ENCODE measurements around the gene HSD3B1.

Gene HSD3B1

DNA sequence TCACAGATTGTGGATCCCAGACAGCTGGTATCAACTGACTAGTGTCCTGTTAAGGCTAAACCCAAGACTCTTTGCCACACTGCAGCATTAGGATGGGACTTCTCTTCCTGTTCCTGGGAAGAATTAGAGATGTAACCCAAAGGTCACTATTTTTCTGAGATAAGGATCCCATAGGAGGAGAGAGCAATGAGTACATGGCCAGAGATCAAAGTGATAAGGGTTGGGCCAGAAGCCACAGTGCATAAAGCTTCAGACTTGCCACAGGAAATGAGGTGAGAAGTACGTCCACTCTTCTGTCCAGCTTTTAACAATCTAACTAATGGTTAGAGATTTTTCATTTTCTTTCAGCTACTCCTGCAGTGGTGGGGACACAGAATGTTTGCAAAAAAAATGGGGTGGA, at the start of gene HSD3B1:
HSD3B1 (plus strand) TSS at position 270 of the 400 bp plus-strand sequence. CDS start 267 bp downstream, outside the sequence.
- ATAC-seq (replicated peaks) (no peak), DNase-seq (no peak)
- H3K9me3 Mint-ChIP-seq = peaks cover 0 to 3% of the 10 kb centered on the region in 2 donors
- H3K27me3 Mint-ChIP-seq = peaks cover 0 to 4% of the 10 kb centered on the region in 2 donors
- H3K4me3 Mint-ChIP-seq = no peak within 1 kb of the TSS
- no peak within 1 kb of the TSS for H3K27ac Mint-ChIP-seq
- H3K36me3 Mint-ChIP-seq = no peaks in the 10 kb centered on the region
- H3K4me1 Mint-ChIP-seq = no peaks in the 10 kb centered on the region

DNA sequence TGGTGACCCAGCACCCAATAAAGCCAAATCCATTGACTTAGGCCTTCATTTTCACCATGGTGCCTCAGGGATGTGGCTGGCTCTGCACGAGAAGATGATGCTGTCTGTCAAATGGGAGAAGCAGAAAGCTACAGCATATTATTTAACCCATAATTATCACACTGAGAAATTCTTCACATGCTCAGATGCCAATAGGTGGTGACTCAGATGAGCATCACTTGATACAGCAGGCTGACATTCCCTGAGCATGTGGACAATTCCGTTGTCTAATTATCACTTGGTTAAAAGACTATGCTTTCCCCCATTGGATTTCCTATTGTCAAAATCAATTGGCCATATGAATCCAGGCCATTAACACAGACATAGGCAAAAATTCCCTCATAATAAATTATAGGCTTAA, 44.0 kb upstream of the HSD3B1 start:
- H3K27ac Mint-ChIP-seq = no peak overlapping the region
- peaks cover 0 to 2% of the 10 kb centered on the region in 2 donors for H3K9me3 Mint-ChIP-seq
- H3K4me3 Mint-ChIP-seq = no peak overlapping the region
- no peak for ATAC-seq (replicated peaks)
- DNase-seq = no peak
- peaks cover 0 to 7% of the 10 kb centered on the region in 2 donors for H3K27me3 Mint-ChIP-seq
- no peaks in the 10 kb centered on the region for H3K4me1 Mint-ChIP-seq
- no peaks in the 10 kb centered on the region for H3K36me3 Mint-ChIP-seq

DNA sequence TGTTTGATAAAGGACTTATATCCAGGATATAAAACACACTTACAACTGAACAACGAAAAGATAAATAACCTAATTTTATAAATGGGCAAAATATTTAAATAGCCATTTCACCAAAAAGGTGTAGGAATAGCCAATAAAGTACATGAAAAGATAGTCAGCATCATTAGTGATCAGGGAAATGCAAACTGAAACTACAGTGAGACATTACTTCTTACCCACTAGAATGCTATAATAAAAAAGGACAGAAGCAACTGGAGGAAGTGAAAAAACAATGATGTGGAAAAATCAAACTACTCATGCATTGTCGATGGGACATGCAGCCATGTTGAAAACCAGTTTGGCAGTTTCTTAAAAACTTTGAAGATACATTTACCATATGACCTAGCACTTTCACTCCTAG, 43.4 kb upstream of the HSD3B1 start:
- H3K4me3 Mint-ChIP-seq = no peak overlapping the region
- no peaks in the 10 kb centered on the region for H3K4me1 Mint-ChIP-seq
- DNase-seq (no peak), ATAC-seq (replicated peaks) (peak; percentile 39 to 53)
- H3K36me3 Mint-ChIP-seq = no peaks in the 10 kb centered on the region
- H3K27ac Mint-ChIP-seq = no peak overlapping the region
- H3K9me3 Mint-ChIP-seq = peaks cover 0 to 2% of the 10 kb centered on the region in 2 donors
- peaks cover 0 to 4% of the 10 kb centered on the region in 2 donors for H3K27me3 Mint-ChIP-seq

DNA sequence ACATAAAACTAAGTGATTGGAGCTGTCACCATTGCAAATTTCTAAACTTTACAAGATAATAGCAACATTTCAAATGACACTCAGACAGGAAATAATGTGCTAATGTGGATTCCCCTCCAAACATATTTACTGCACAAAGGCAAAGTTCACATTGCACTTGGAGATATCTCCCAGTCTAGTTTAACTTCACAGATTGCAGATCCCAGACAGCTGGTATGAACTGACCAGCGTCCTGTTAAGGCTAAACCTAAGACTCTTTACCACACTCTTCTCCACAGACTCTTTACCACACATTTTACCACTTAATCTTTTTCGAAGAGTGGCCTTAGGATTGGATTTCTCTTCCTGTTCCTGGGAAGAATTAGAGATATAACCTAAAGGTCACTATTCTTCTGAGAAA, 40.6 kb upstream of the HSD3B1 start:
- Mint-ChIP-seq H3K4me1 (no peaks in the 10 kb centered on the region), H3K36me3 (no peaks in the 10 kb centered on the region), H3K27ac (no peak overlapping the region), H3K4me3 (no peak overlapping the region), H3K27me3 (peaks cover 4 to 10% of the 10 kb centered on the region in 2 donors), H3K9me3 (no peaks in the 10 kb centered on the region)
- no peak for DNase-seq
- ATAC-seq (replicated peaks) = no peak

DNA sequence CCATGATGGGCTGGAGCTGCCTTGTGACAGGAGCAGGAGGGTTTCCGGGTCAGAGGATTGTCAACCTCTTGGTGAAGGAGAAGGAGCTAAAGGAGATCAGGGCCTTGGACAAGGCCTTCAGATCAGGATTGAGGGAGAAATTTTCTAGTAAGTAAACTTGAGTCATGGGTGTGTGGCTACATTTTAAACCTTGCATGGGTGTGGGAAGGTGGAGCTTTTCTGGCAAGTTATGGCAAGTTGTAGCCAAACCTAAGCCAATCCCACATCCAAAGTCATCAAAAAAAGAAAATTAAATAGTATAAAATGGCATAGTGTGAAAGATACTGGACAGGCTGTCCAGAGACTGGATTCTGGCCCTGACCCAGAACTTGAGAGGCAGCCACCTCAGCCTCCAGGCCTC, 39.8 kb upstream of the HSD3B1 start:
- H3K4me1 Mint-ChIP-seq = no peaks in the 10 kb centered on the region
- no peak overlapping the region for H3K4me3 Mint-ChIP-seq
- no peaks in the 10 kb centered on the region for H3K9me3 Mint-ChIP-seq
- ATAC-seq (replicated peaks) (no peak), DNase-seq (no peak)
- H3K27me3 Mint-ChIP-seq = peaks cover 4 to 13% of the 10 kb centered on the region in 2 donors
- no peaks in the 10 kb centered on the region for H3K36me3 Mint-ChIP-seq
- H3K27ac Mint-ChIP-seq = no peak overlapping the region

DNA sequence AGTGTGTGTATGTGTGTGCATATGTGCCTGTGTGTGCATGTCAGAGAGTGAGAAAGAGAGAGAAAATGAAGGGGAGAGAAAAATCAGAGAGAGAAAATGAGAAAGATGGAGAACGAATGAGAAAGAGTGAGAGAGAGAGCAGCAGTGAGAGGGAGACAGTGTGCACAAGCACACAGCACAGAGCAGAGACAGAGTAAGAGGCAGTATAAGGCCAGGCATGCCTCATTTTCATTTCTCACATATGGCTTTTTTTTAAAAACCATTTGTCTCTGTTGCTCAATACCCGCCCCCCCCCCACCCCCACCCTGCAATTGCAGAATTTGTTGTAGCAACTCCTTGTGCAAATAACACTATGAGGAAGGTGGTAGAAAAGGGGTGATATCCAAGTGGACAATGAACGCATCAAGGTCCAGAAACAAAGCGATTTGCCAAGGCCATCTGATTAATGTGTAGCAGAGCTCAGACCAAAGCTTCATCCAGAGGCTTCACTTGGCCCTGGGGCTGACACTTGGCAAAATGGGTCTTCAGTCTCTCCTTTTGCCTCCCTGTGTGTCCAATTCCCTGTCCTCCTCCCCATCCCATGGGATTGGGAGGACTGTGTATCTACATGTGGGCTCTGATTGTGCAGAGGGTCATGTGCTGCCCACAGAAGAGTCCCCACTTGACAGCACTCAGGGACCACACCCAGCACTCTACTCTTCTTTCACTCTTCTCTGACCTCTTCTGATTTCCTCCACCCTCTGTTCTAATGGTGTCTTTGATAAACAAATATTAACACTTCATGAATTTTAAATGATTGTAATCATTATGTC, 38.9 kb upstream of the HSD3B1 start:
- ATAC-seq (replicated peaks) (no peak), DNase-seq (no peak)
- Mint-ChIP-seq H3K27ac (no peak overlapping the region), H3K27me3 (peaks cover 4 to 14% of the 10 kb centered on the region in 2 donors), H3K9me3 (no peaks in the 10 kb centered on the region), H3K36me3 (no peaks in the 10 kb centered on the region), H3K4me1 (no peaks in the 10 kb centered on the region), H3K4me3 (no peak overlapping the region)

DNA sequence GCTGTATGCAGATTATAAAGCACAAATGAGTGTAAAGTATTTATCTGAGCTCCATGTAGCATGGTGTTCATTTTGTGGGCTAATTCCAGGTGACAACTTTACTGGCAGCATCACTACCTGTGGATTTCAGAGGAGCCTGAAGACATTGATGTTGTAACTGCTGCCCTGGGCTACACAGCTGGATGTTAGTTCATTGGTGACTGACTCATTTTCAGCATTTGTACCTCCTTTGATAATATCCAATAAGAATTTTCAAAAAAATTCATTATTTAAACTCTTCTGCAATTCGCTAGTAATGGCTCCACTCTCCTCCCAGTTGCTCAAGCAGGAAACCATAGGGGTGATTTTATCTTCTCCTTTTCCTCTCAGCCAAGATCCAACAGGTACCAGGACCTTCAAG, 37.3 kb upstream of the HSD3B1 start:
- peaks cover 4 to 14% of the 10 kb centered on the region in 2 donors for H3K27me3 Mint-ChIP-seq
- no peak overlapping the region for H3K27ac Mint-ChIP-seq

DNA sequence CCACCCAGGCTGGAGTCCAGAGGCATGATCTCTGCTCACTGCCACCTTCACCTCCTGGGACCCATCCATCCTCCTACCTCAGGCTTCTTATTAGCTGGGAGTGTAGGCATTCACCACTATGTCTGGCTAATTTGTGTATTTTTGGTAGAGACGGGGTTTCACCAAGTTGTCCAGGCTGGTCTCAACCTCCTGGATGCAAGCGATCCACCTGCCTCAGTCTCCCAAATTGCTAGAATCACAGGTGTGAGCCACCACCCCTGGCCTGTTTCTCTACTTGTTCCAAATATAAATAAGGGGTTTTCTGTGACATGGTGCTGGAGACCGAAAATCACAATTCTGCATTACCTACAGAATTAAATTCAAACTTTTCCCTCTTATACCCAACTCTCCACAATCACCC, 36.6 kb upstream of the HSD3B1 start:
- H3K27me3 Mint-ChIP-seq = peaks cover 4 to 14% of the 10 kb centered on the region in 2 donors

More for the DNA sequence above, 37.3 kb upstream of the HSD3B1 start:
- Mint-ChIP-seq H3K9me3 (no peaks in the 10 kb centered on the region), H3K4me1 (no peaks in the 10 kb centered on the region), H3K4me3 (no peak overlapping the region), H3K36me3 (no peaks in the 10 kb centered on the region)
- ATAC-seq (replicated peaks) = no peak
- DNase-seq = no peak

DNA sequence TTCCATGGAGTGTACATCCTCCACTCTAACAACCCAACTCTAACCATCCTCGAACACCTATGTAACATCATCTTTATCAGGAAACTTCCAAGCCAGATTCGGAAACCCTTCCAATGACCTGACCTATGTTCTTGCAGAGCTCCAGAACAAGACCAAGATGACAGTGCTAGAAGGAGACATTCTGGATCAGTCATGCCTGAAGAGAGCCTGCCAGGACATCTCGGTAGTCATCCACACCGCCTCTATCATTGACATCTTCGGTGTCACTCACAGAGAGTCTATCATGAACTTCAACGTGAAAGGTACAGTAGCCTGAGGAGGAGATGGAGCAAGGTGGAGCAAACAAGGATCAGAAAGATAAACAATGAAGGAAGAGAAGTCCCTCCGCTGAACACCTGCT, 36.1 kb upstream of the HSD3B1 start:
- ATAC-seq (replicated peaks) = no peak
- Mint-ChIP-seq H3K36me3 (no peaks in the 10 kb centered on the region), H3K4me1 (no peaks in the 10 kb centered on the region), H3K27ac (no peak overlapping the region), H3K4me3 (no peak overlapping the region), H3K27me3 (peaks cover 4 to 14% of the 10 kb centered on the region in 2 donors), H3K9me3 (no peaks in the 10 kb centered on the region)
- no peak for DNase-seq

More for the DNA sequence above, 36.6 kb upstream of the HSD3B1 start:
- no peak overlapping the region for H3K4me3 Mint-ChIP-seq
- H3K36me3 Mint-ChIP-seq = no peaks in the 10 kb centered on the region
- ATAC-seq (replicated peaks) (no peak), DNase-seq (no peak)
- H3K27ac Mint-ChIP-seq = no peak overlapping the region
- H3K4me1 Mint-ChIP-seq = no peaks in the 10 kb centered on the region
- H3K9me3 Mint-ChIP-seq = no peaks in the 10 kb centered on the region

DNA sequence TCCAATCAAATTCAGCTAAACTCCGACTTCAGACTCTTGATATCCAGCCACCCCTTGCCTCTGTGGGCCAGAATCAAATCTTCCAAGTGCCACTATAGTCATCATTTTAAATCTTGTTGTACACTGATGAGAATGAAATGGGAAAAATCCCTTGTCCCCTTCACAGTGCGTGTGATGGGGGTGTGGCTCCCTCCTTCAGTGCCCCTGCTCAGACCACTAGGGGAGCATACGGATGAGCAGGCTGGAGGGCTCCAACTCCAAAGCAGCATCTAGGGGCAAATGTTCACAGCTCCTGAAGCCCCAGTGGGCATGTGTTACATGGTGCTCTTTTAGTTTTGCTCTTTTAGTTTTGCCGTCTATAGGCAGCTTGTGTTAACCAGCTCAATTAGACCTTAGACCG, 35.4 kb upstream of the HSD3B1 start:
- Mint-ChIP-seq H3K36me3 (no peaks in the 10 kb centered on the region), H3K27ac (no peak overlapping the region), H3K9me3 (no peaks in the 10 kb centered on the region), H3K27me3 (peaks cover 4 to 14% of the 10 kb centered on the region in 2 donors), H3K4me1 (no peaks in the 10 kb centered on the region), H3K4me3 (no peak overlapping the region)
- DNase-seq (no peak), ATAC-seq (replicated peaks) (no peak)

DNA sequence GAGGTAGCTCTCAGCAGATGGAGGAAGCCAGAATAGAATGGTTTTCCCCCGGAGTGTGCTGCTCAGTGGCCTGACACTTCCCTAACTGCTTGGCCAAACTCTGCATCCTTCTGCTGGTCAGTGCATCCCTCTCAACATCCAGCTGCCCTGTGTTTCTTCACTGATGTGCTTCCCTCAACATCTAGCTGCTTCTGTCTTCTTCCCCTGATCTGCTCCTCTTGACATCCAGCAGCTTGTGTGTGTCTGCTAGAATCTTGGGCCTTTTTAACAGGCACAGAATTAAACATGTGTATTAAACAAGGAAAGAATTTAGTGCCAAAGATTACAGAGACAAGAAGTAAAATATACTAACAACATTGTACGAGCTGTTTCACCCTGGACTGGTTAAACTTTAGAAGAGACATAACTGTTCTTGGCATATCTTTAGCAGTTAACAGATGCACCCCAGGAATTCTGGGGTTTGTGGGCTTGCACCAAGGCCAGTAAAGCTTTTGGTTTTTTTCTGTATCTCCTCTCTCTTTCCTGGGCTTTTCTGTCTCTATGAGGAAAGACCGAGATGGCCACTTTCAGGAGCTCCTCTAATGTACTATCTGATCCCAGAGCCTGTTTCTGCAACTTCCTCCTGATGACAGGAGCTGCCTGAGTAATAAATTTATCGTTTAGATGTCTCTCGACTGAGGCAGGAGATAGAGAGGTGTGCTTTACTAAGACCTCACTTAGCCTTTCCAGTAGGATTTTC, 34.8 kb upstream of the HSD3B1 start:
- H3K9me3 Mint-ChIP-seq = no peaks in the 10 kb centered on the region
- no peak for ATAC-seq (replicated peaks)
- H3K36me3 Mint-ChIP-seq = no peaks in the 10 kb centered on the region
- H3K27ac Mint-ChIP-seq = no peak overlapping the region
- H3K4me3 Mint-ChIP-seq = no peak overlapping the region
- DNase-seq = no peak
- H3K4me1 Mint-ChIP-seq = no peaks in the 10 kb centered on the region
- peaks cover 4 to 14% of the 10 kb centered on the region in 2 donors for H3K27me3 Mint-ChIP-seq

DNA sequence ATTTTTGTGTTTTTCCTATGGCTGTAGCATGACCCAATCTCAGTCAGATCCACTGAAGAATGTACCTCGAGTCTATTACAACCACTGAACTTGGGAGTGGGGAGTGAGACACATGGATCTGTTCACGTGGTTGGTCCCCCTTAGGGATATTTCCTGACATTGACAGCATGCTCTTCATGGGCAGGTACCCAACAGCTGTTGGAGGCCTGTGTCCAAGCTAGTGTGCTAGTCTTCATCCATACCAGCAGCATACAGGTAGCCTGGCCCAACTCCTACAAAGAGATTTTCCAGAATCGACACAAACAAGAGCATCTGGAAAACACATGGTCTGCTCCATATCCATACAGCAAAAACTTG, 34.2 kb upstream of the HSD3B1 start:
- Mint-ChIP-seq H3K9me3 (no peaks in the 10 kb centered on the region), H3K4me1 (no peaks in the 10 kb centered on the region), H3K4me3 (no peak overlapping the region), H3K27me3 (peaks cover 4 to 14% of the 10 kb centered on the region in 2 donors), H3K27ac (no peak overlapping the region), H3K36me3 (no peaks in the 10 kb centered on the region)
- DNase-seq (no peak), ATAC-seq (replicated peaks) (no peak)

DNA sequence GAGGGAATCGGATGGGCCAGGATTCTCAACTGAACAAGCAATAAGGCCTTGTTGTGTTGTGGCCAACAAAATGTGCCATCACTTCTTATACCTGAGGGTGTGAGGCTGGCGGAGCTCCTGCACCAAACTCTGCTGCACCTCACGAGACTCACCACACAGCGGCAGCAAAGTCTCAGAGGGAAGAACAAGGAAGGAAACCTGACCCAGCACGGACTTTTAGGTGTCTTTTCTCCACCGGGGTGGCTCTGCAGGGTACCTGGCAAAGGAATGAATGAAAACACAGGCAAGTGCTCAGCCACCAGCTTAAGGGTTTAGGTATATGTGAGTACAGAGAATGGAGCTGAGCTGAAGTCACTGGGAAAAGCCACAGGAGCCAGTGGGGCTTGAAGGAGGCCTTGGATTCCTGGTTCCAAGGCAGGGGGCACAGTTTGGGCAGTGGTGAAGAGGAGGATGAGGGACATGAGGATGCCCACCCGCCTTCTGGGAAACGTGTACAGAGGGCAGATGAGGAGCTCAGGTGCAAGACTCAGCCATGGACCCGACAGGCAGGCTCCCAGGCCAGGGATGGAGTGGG, 31.1 kb upstream of the HSD3B1 start:
- ATAC-seq (replicated peaks) = peak; percentile 71 to 86
- no peaks in the 10 kb centered on the region for H3K9me3 Mint-ChIP-seq
- H3K4me3 Mint-ChIP-seq = no peak overlapping the region
- H3K27ac Mint-ChIP-seq = no peak overlapping the region
- H3K4me1 Mint-ChIP-seq = no peaks in the 10 kb centered on the region
- no peaks in the 10 kb centered on the region for H3K36me3 Mint-ChIP-seq
- peaks cover 2 to 6% of the 10 kb centered on the region in 2 donors for H3K27me3 Mint-ChIP-seq
- peak; percentile 23 for DNase-seq

DNA sequence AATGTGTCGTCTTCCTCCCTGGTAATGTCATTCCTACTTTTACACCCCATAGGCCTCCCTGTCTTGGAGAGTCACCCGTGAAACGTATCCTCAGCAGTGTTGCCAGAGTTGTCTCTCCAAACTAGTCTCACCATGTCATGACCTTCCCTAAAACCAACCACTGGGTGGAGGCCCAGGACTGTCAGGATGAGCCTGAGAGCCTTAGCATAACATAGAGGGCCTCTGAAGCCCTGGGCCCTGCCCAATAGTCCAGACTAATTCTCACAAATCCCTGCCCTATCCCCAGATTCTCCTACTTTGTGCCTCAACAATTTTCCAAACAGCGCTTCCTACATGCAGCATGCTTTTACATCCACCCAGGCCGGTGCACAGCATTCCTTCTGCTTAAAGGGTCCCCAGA, 29.3 kb upstream of the HSD3B1 start:
- ATAC-seq (replicated peaks) = no peak
- Mint-ChIP-seq H3K36me3 (no peaks in the 10 kb centered on the region), H3K4me1 (no peaks in the 10 kb centered on the region), H3K27me3 (no peaks in the 10 kb centered on the region), H3K27ac (no peak overlapping the region), H3K4me3 (no peak overlapping the region), H3K9me3 (no peaks in the 10 kb centered on the region)
- DNase-seq = no peak

DNA sequence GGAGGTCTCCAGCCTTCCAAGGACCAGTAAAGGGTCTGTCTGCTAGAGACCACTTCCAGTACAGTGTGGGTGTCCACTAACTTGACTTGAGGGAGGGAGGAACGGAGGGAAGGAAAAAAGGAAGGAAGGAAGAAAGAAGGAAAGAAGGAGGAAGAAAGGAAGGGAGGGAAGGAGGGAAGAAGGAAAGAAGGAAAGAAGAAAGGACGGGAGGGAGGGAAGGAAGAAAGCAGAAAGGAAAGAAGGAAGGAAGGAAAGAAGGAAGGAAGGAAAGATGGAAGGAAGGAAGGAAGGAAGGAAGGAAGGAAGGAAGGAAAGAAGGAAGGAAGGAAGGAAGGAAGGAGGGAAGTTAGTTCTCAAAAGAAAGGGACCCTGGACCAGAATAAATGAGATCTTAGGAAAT, 26.8 kb upstream of the HSD3B1 start:
- DNase-seq = no peak
- no peak overlapping the region for H3K27ac Mint-ChIP-seq
- H3K4me3 Mint-ChIP-seq = no peak overlapping the region
- no peaks in the 10 kb centered on the region for H3K9me3 Mint-ChIP-seq
- peaks cover 0 to 5% of the 10 kb centered on the region in 2 donors for H3K27me3 Mint-ChIP-seq
- no peak for ATAC-seq (replicated peaks)
- H3K36me3 Mint-ChIP-seq = no peaks in the 10 kb centered on the region
- no peaks in the 10 kb centered on the region for H3K4me1 Mint-ChIP-seq
